Measurements from ENCODE around the gene NCR1. TPM values are rescaled to one million over a fixed set of nuclear protein-coding genes. Genes with fewer than 3 reads are reported as not detected.
"Not testable (repeated sequence)": the region's sequence is repeated elsewhere in the genome, so short reads cannot be mapped to it uniquely, and the experiment has no call there.

NCR1 gene
- total RNA-seq, 1 experiment from 2014 or later: 4.3 TPM

DNA sequence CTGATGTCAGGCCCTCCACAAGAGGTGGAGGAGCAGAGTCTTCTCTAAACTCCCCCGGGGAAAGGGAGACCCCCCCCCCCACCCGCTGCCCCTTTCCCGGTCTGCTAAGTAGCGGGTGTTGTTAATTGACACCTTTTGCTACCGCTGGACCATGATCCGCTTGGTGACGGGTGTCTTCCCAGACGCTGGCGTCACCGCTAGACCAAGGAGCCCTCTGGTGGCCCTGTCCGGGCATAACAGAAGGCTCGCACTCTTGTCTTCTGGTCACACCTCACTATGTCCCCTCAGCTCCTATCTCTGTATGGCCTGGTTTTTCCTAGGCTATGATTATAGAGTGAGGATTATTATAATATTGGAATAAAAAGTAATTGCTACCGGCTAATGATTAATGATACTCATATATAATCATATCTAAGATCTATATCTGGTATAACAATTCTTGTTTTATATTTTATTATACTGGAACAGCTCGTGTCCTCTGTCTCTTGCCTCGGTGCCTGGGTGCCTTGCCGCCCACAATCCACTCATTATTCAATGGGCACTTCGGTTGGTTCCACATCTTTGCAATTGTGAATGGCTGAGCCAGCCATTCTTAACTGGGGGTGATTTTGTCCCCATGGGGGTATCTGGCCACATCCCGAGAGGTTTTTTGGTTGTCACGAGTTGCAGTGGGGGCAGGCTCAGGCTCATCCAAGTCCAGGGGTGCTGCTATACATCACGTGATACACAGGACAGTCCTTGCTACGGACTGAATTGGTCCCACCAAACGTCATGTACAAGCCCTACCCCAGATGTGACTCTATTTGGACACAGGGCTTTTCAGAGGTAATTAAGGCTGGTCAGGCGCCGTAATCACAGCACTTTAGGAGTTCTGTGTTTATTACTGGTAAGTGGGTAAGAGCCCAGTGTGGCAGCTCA lies 14.0 kb downstream of the NCR1 start:
- H3K9me3 Mint-ChIP-seq; H3K4me3 Mint-ChIP-seq; H3K36me3 Mint-ChIP-seq; ATAC-seq; POLR2A ChIA-PET; H3K27ac Mint-ChIP-seq; H3K27me3 Mint-ChIP-seq (ENCODE audit: low read depth): not testable (repeated sequence)
- peak; percentile 40 for DNase-seq (ENCODE audit: low spot score)
- CTCF ChIA-PET: interaction anchor here (1.4 to 8.4 kb wide), 2 partner anchors 8 to 38 kb away, joined by 4 to 166 read pairs; no protein-coding TSS in a partner anchor
- H3K4me1 Mint-ChIP-seq: peaks cover 13% of the 10 kb centered on the region
- TF ChIP-seq, protein P1, sequence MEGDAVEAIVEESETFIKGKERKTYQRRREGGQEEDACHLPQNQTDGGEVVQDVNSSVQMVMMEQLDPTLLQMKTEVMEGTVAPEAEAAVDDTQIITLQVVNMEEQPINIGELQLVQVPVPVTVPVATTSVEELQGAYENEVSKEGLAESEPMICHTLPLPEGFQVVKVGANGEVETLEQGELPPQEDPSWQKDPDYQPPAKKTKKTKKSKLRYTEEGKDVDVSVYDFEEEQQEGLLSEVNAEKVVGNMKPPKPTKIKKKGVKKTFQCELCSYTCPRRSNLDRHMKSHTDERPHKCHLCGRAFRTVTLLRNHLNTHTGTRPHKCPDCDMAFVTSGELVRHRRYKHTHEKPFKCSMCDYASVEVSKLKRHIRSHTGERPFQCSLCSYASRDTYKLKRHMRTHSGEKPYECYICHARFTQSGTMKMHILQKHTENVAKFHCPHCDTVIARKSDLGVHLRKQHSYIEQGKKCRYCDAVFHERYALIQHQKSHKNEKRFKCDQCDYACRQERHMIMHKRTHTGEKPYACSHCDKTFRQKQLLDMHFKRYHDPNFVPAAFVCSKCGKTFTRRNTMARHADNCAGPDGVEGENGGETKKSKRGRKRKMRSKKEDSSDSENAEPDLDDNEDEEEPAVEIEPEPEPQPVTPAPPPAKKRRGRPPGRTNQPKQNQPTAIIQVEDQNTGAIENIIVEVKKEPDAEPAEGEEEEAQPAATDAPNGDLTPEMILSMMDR (IDR thresholded peaks at IDR 0.05): peak; percentile 37; the same call in 1 of the 2 replicates

DNA sequence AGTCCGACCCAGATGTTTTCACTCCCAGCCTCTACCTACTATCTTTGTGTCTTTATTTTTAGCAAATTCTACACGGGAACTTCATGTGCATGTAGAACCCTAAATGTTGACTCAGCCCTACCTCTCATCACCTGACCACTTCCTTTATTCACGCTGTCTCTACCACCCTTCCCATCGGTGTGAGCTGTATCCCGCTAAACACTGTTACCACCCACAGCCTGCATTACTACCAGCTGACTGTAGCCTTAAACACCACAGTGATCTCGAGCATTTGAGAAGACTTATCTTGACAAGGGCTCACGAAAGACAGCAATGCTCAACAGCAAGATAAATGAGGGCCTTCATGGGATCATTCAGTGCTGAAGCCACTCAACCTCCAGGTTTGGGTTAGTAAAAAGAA lies 15.1 kb downstream of the NCR1 start:
- H3K4me1 Mint-ChIP-seq: peaks cover 13% of the 10 kb centered on the region
- DNase-seq (ENCODE audit: low spot score): no peak

DNA sequence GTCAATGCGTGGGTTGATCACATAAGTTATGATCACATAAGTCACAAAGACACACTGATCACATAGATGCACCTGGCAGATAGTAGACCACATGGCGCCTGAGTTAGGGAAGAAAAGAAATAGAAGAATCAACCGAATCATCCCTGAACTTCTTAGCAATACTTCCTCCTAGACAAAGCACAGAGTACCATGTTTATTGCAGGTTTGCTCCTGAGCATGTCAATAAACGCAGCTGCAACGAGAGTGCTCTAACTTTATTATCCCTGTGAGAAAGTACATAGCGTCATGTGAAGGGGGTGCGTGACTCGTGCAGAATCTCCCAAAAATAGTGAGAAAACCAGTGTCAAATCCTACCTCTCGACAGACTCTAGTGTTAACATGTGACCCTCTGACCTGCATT lies 17.3 kb downstream of the NCR1 start:
- TF ChIP-seq NR3C1 (CRISPR knock-in tag; conservative IDR thresholded peaks at IDR 0.05; ENCODE audit: low read depth): no peak
- POLR2A ChIA-PET: no interaction called here
- Mint-ChIP-seq H3K4me1 (peaks cover 7% of the 10 kb centered on the region), H3K9me3 (peaks cover 18% of the 10 kb centered on the region), H3K36me3 (peaks cover 20% of the 10 kb centered on the region), H3K27me3 (ENCODE audit: low read depth) (peaks cover 7% of the 10 kb centered on the region), H3K4me3 (no peak overlapping the region), H3K27ac (no peak overlapping the region)
- no peak for DNase-seq (ENCODE audit: low spot score)
- no peak for ATAC-seq
- CTCF ChIA-PET: interaction anchor here (8.4 kb wide), 1 partner anchor 42 kb away, joined by 166 read pairs; no protein-coding TSS in a partner anchor

More for the DNA sequence above, 15.1 kb downstream of the NCR1 start:
- CTCF ChIA-PET: interaction anchor here (1.1 to 8.4 kb wide), 2 partner anchors 39 to 142 kb away, joined by 3 to 166 read pairs; partner anchors contain the start of gene RDH13
- no peak overlapping the region for H3K4me3 Mint-ChIP-seq
- H3K36me3 Mint-ChIP-seq: peaks cover 7% of the 10 kb centered on the region
- ATAC-seq: no peak
- POLR2A ChIA-PET: no interaction called here
- H3K27me3 Mint-ChIP-seq (ENCODE audit: low read depth): no peaks in the 10 kb centered on the region
- TF ChIP-seq ELF4 (CRISPR knock-in tag; IDR thresholded peaks at IDR 0.05; ENCODE audit: low read depth) (no peak), JUN (CRISPR knock-in tag; IDR thresholded peaks at IDR 0.05) (no peak), ZNF232 (CRISPR knock-in tag; IDR thresholded peaks at IDR 0.05) (no peak), GRHL2 (CRISPR knock-in tag; IDR thresholded peaks at IDR 0.05; ENCODE audit: insufficient replicate concordance, severe bottlenecking) (no peak), ZNF416 (CRISPR knock-in tag; IDR thresholded peaks at IDR 0.05) (no peak), NR1H2 (CRISPR knock-in tag; IDR thresholded peaks at IDR 0.05) (no peak), CBFB (CRISPR knock-in tag; IDR thresholded peaks at IDR 0.05; ENCODE audit: low read depth) (no peak), PRRX2 (CRISPR knock-in tag; IDR thresholded peaks at IDR 0.05) (no peak), ZNF263 (CRISPR knock-in tag; IDR thresholded peaks at IDR 0.05; ENCODE audit: low read depth) (no peak), MYBL2 (CRISPR knock-in tag; IDR thresholded peaks at IDR 0.05) (no peak), NFATC4 (CRISPR knock-in tag; IDR thresholded peaks at IDR 0.05) (no peak), FOXK1 (CRISPR knock-in tag; IDR thresholded peaks at IDR 0.05) (no peak), RELA (CRISPR knock-in tag; IDR thresholded peaks at IDR 0.05; ENCODE audit: borderline replicate concordance) (no peak), NFE2L1 (CRISPR knock-in tag; IDR thresholded peaks at IDR 0.05) (no peak), GABPB1 (CRISPR knock-in tag; IDR thresholded peaks at IDR 0.05) (no peak)
- TF ChIP-seq, protein P2, sequence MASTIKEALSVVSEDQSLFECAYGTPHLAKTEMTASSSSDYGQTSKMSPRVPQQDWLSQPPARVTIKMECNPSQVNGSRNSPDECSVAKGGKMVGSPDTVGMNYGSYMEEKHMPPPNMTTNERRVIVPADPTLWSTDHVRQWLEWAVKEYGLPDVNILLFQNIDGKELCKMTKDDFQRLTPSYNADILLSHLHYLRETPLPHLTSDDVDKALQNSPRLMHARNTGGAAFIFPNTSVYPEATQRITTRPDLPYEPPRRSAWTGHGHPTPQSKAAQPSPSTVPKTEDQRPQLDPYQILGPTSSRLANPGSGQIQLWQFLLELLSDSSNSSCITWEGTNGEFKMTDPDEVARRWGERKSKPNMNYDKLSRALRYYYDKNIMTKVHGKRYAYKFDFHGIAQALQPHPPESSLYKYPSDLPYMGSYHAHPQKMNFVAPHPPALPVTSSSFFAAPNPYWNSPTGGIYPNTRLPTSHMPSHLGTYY (CRISPR knock-in tag; IDR thresholded peaks at IDR 0.05): no peak
- TF ChIP-seq, protein P3, sequence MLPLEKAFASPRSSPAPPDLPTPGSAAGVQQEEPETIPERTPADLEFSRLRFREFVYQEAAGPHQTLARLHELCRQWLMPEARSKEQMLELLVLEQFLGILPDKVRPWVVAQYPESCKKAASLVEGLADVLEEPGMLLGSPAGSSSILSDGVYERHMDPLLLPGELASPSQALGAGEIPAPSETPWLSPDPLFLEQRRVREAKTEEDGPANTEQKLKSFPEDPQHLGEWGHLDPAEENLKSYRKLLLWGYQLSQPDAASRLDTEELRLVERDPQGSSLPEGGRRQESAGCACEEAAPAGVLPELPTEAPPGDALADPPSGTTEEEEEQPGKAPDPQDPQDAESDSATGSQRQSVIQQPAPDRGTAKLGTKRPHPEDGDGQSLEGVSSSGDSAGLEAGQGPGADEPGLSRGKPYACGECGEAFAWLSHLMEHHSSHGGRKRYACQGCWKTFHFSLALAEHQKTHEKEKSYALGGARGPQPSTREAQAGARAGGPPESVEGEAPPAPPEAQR (CRISPR knock-in tag; IDR thresholded peaks at IDR 0.05): no peak
- TF ChIP-seq, protein P1 (IDR thresholded peaks at IDR 0.05): no peak
- TF ChIP-seq, protein P4, sequence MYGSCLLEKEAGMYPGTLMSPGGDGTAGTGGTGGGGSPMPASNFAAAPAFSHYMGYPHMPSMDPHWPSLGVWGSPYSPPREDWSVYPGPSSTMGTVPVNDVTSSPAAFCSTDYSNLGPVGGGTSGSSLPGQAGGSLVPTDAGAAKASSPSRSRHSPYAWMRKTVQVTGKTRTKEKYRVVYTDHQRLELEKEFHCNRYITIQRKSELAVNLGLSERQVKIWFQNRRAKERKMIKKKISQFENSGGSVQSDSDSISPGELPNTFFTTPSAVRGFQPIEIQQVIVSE (CRISPR knock-in tag; IDR thresholded peaks at IDR 0.05; ENCODE audit: borderline replicate concordance): no peak
- peaks cover 6% of the 10 kb centered on the region for H3K9me3 Mint-ChIP-seq
- no peak overlapping the region for H3K27ac Mint-ChIP-seq

Measured in WTC11 (cell line).